ENCODE results near the gene MCM9. TPM values are rescaled to one million over a fixed set of nuclear protein-coding genes. Genes with fewer than 3 reads are reported as not detected.

Gene MCM9
- polyA plus RNA-seq, 3 donors = 9.4 to 11.9 (median 9.8) TPM

- intact Hi-C loops (cut with micrococcal nuclease) = loop anchor here (10.0 kb wide), 2 partner anchors 139 to 149 kb away; no protein-coding TSS in a partner anchor
- H4K20me1 ChIP-seq (ENCODE audit: insufficient read depth, low read length) = no peaks in the 10 kb centered on the region
- no peak overlapping the region for H3K4me2 ChIP-seq (replicated peaks; ENCODE audit: extremely low read depth, low read length, poor library complexity, severe bottlenecking)
- peaks cover 0 to 3% (median 2%) of the 10 kb centered on the region in 3 donors for H3K27me3 Mint-ChIP-seq (ENCODE audit: low read depth in 3 of 3)
- no peak overlapping the region for H3K4me3 ChIP-seq (replicated peaks in 1 of 3; ENCODE audit: low read depth in 2 of 3, low read length in 3 of 3)
- 100% methylated on average over 1 of the region's 2 CpGs for WGBS (ENCODE audit: insufficient coverage)
- DNase-seq = no peak
- peaks cover 0 to 3% of the 10 kb centered on the region in 2 donors for H3K4me1 ChIP-seq (ENCODE audit: control insufficient read depth in 1 of 2, insufficient read depth in 2 of 2, low read length in 2 of 2)
- H3K36me3 ChIP-seq (replicated peaks in 1 of 2; ENCODE audit: control insufficient read depth in 1 of 2, insufficient read depth in 2 of 2, low read length in 2 of 2) = no peaks in the 10 kb centered on the region
- H3K4me1 Mint-ChIP-seq = peaks cover 3% of the 10 kb centered on the region
- no peaks in the 10 kb centered on the region for H3K27me3 ChIP-seq (ENCODE audit: control insufficient read depth in 2 of 2, insufficient read depth in 2 of 2, low read length in 2 of 2)
- TF ChIP-seq CTCF (IDR thresholded peaks at IDR 0.05) = no peak
- no peaks in the 10 kb centered on the region for H3K36me3 Mint-ChIP-seq
- H3K9ac ChIP-seq (ENCODE audit: insufficient read depth, low read length, poor library complexity, severe bottlenecking) = no peak overlapping the region
- H3K27ac ChIP-seq (ENCODE audit: low read depth in 1 of 2, low read length in 2 of 2) = no peak overlapping the region
- H3K27ac Mint-ChIP-seq = no peak overlapping the region
- H3K4me3 Mint-ChIP-seq = no peak overlapping the region
- no peaks in the 10 kb centered on the region for H3K79me2 ChIP-seq (ENCODE audit: insufficient read depth, low read length)
- no peak overlapping the region for H2AFZ ChIP-seq (ENCODE audit: insufficient read depth, low read depth, low read length, poor library complexity, severe bottlenecking)
- no peaks in the 10 kb centered on the region for H3K9me3 ChIP-seq (replicated peaks in 1 of 2; ENCODE audit: control insufficient read depth in 1 of 2, insufficient read depth in 1 of 2, low read length in 2 of 2)
- peaks cover 0 to 4% (median 0%) of the 10 kb centered on the region in 7 donors for H3K9me3 Mint-ChIP-seq
Measured at GRCh38 chr6:118965843-118966370, 30.9 kb upstream of the MCM9 start.

GRCh38 chr6:118965371-118965770 is 30.4 kb upstream of the MCM9 start:
- Histone ChIP-seq H4K20me1 (ENCODE audit: insufficient read depth, low read length) (no peaks in the 10 kb centered on the region), H2AFZ (ENCODE audit: insufficient read depth, low read depth, low read length, poor library complexity, severe bottlenecking) (no peak overlapping the region), H3K36me3 (replicated peaks in 1 of 2; ENCODE audit: control insufficient read depth in 1 of 2, insufficient read depth in 2 of 2, low read length in 2 of 2) (no peaks in the 10 kb centered on the region), H3K9ac (ENCODE audit: insufficient read depth, low read length, poor library complexity, severe bottlenecking) (no peak overlapping the region), H3K4me2 (replicated peaks; ENCODE audit: extremely low read depth, low read length, poor library complexity, severe bottlenecking) (no peak overlapping the region), H3K4me1 (ENCODE audit: control insufficient read depth in 1 of 2, insufficient read depth in 2 of 2, low read length in 2 of 2) (peaks cover 0 to 3% of the 10 kb centered on the region in 2 donors), H3K27ac (ENCODE audit: low read depth in 1 of 2, low read length in 2 of 2) (no peak overlapping the region), H3K9me3 (replicated peaks in 1 of 2; ENCODE audit: control insufficient read depth in 1 of 2, insufficient read depth in 1 of 2, low read length in 2 of 2) (no peaks in the 10 kb centered on the region), H3K79me2 (ENCODE audit: insufficient read depth, low read length) (no peaks in the 10 kb centered on the region), H3K27me3 (ENCODE audit: control insufficient read depth in 2 of 2, insufficient read depth in 2 of 2, low read length in 2 of 2) (no peaks in the 10 kb centered on the region), H3K4me3 (replicated peaks in 1 of 3; ENCODE audit: low read depth in 2 of 3, low read length in 3 of 3) (no peak overlapping the region)
- TF ChIP-seq CTCF (IDR thresholded peaks at IDR 0.05) = no peak
- Mint-ChIP-seq H3K36me3 (no peaks in the 10 kb centered on the region), H3K27me3 (ENCODE audit: low read depth in 3 of 3) (peaks cover 0 to 3% (median 2%) of the 10 kb centered on the region in 3 donors), H3K9me3 (peaks cover 0 to 4% (median 0%) of the 10 kb centered on the region in 7 donors), H3K4me1 (peaks cover 3% of the 10 kb centered on the region), H3K27ac (no peak overlapping the region), H3K4me3 (no peak overlapping the region)
- intact Hi-C loops (cut with micrococcal nuclease) = loop anchor here (10.0 kb wide), 2 partner anchors 139 to 149 kb away; no protein-coding TSS in a partner anchor
- no peak for DNase-seq
- no CpG with 5 or more reads among the region's 3 CpGs for WGBS (ENCODE audit: insufficient coverage)

All from CD14-positive monocyte (primary cell).